Daoy (cell line): ENCODE results near the gene STK4. TPM values are rescaled to one million over a fixed set of nuclear protein-coding genes. Genes with fewer than 3 reads are reported as not detected.

Experiments used
- DNase-seq: peaks from one replicate; pipeline ENCODE4 v3.0.0-alpha.2; 2015; ENCODE audit warnings: low read depth
- total RNA-seq: library from RNA; depleted of rRNA; stranded (reverse); fragments of >200 nt; shearing (Covaris generic); gene quantifications from 2 replicates; pipeline ENCODE4 v1.2.3, GENCODE V29; 2014

STK4 gene
- total RNA-seq, 1 experiment from 2014 or later = 25.0 TPM

DNA sequence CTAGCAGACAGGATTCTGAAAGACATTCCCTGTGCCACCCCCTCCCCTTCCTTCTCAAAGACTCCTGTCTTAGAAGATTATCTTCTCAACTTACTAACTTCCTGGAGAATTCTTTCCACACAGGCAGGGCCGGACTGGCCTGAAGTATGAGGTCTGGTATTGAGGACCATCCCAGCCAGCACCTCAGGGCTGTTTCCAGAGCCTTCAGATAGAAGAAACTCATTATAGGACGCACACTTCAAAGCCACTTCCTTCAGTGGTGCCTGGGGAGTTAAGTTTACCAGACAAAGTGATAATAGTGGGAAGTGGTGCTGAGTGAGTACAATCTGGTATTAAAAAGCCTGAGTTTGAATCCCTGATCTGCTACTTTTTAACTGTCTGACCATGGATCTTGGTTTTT is 119.0 kb downstream of the STK4 start:
- DNase-seq = no peak

DNA sequence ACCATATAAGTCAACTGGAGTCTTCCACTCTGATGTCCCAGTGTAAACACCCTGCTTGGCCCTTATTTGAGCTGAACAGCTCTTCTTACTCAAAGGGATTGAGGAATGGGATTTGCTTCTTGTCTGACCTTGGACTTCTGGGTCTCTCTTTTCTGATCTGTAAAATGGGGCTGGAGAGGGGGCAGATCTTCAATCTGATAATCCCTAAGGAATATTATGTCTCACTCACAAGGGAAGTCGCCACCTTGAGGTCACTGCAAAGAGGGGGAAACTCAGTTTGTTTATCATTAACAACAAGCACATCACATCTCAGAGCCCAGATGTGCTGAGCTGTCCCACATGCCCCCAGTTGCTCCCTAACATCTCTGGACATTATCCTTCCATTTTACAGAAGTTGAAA is 119.6 kb downstream of the STK4 start:
- no peak for DNase-seq

DNA sequence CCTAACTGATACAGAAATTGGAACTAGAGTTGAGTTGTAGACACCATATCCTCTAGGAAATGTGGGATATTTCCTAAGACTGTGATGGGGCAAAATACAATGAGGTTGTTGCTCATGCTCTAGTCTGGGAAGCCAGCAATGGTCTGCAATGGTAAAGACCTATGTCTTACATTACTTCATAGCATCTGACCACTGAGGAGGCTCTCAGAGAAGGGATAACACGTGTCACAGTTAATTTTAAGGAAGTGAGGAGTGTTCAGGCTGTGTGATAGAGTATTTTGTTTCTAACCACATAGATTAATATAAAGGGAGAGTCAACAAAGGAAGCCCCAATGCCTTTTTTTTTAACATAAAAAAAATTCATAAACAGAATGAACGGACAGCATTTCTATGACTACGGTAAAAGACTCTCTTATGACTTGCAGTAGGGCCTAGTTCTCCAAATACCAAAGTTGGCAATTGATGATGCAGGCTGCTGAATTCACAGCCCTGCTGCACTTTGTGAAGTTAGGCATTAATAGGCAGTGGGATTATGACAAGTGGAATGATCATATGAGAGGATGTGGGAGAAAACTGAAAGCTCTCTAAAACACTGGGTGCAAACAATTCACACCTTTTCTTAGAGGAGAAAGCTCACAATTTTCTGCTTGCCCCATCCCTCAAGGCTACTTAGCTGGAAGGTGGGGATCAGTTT is 120.9 kb downstream of the STK4 start:
- no peak for DNase-seq

- DNase-seq = no peak
Observed at GRCh38 chr20:45087814-45088213, 121.5 kb downstream of the STK4 start.

DNA sequence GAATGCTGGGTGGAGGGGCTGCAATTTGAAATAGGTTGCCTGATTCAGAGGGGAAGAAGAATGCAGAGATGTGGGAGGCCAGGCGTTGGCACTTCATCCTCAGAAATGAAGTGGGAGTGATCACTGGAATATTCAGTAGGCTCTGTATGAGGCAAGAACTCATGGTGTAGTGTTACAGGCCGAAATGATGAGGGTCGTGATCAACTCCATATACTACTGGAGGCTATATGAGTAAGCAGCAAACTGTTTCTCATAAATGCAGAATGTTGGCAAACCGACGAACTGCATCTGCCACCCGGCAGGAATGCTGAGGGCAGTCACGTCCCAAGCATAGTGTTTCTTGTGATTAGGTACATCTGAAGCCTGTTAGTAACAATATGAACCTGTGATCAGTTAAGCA is 121.9 kb downstream of the STK4 start:
- peak; percentile 58 for DNase-seq

GRCh38 chr20:45090481-45090880 is 124.2 kb downstream of the STK4 start:
- DNase-seq = no peak

DNA sequence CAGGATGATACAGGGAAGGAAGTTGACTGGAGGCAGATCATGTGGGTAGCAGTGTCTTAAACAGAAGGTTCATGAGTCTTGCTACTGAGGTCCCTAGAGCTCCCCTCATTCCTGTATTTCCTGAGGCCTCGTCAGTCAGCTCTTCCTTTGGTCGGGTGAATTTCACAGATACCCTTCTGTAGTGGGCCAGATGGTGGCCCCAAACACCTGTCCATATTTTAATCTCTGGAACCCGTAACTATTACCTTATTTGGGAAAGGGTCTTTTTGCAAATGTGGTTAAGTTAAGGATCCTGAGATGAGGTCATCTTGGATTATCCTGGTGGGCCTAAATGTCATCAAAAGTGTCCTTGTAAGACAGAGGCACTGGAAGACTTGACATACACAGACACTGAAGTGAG is 125.1 kb downstream of the STK4 start:
- DNase-seq = no peak

DNA sequence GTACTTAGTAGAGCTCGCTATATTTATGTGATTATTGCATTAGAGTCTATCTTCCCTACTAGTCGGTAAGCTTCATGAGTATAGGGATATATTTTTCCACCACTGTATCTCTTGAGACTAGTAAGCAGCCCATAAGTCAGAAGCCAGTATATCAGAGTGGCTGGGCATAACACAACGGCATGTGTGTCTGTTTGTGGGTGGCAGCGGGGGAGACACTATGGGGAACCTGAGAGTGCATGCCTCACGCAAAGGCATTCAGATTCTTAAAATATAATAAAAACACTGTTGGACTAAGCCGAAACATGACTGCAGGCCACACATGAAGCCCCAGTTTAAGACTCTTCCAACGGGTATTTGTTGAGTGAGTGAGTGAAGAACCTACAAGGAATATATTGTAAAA is 126.6 kb downstream of the STK4 start:
- no peak for DNase-seq

- DNase-seq = no peak
Observed at GRCh38 chr20:45094201-45094600, 127.9 kb downstream of the STK4 start.

GRCh38 chr20:45094864-45095574 is 128.7 kb downstream of the STK4 start:
- DNase-seq = no peak

DNA sequence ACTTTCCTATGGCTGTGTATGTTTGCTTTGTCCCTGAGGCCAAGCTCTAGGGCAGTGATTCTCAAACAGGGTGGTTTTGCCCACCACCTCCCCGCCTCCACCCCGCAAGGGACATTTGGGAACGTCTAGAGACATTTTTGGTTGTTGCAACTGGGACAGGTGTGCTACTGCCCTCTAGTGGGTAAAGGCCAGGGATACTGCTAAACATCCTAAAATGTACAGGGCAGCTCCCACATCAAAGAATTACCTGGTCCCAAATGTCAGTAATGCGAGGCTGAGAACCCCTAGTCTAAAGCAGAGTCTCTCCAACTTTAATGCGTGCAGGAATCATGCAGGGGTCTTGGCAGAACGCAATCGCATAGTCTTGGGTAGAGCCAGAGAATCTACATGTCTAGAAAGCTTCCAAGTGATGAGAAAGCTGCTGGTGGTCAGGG is 129.5 kb downstream of the STK4 start:
- DNase-seq = peak; percentile 43

DNA sequence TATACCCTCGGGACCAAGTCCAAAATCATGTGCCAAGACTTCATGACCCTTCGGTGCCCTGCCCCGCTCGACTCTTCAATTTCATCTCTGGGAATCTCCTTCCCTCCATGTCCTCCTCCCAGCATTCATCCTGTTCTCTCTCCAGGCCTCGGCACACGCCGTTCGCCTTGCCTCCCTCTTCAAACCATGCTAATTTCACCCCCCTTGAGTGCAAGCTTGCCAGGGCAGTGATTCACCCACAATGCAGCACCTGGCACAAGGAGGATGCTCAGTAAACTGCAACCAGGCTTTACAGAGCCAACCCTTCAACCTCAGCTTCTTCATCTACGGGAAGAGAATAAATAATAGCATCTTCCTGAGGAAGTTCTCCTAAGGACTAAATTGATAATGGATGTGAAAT is 130.5 kb downstream of the STK4 start:
- no peak for DNase-seq

DNA sequence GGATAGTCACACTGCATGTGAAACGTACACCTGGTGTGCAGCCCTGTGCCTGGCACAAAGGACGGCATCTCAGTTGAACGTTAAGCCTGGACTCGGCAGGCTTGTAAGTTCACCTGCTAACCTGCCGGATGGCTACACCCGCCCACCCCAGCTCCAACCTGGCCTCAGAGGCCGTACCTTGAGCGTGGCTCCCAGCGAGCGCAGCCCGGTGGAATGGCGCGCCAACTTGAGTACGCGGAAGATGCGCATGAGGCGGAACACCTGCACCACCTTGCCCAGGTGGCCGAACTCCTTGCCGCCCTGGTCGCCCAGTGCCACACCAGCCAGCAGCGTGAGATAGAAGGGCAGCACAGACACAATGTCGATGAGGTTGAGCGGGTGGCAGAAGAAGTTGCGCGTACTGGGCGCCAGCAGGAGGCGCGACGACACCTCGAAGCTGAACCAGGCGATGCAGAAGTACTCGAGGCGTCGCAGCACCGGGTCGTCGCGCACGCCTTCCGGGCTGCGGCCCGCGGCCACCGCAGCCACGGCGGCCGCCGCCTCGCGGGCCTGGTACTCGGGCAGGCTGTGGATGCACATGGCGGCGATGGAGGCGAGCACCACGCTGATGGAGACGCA is 131.3 kb downstream of the STK4 start:
- DNase-seq = no peak

DNA sequence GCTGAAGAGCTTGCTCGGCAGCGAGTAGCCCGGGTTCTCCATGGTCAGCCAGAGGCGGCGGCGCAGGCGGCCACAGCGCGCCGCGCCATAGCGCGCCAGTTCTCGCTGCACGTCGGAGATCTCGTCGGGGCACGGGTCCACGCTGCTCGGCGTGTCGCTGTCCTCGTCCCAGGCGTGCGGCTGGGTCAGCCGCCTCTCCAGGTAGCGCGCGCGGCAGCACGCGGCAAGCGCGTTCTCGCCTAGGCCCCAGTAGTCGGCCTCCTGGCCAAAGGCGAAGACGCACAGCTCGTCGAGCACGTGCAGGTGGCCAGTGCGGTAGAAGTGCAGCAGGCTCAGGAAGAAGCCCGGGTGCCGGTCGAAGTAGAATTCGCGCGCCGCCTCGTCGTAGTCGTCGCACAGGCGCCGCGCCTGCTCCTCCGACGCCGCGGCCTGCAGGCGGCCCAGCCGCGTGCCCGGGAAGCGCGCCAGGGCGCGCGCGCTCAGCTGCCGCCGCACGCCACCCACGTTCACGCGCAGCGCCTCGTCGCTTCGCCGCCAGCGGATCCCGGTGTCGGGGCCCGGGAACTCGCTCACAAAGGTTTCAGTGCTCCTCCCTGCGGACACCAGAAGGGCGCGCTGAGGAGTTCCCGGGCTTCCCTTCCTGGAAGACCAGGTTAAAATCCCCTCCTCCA is 131.9 kb downstream of the STK4 start:
- no peak for DNase-seq

GRCh38 chr20:45100563-45101245 is 134.4 kb downstream of the STK4 start, which contains the start of gene KCNS1:
Gene KCNS1, minus strand, starts transcription at chr20:45101127. Its CDS starts 1,891 bp downstream, at chr20:45099236.
- DNase-seq = no peak

DNA sequence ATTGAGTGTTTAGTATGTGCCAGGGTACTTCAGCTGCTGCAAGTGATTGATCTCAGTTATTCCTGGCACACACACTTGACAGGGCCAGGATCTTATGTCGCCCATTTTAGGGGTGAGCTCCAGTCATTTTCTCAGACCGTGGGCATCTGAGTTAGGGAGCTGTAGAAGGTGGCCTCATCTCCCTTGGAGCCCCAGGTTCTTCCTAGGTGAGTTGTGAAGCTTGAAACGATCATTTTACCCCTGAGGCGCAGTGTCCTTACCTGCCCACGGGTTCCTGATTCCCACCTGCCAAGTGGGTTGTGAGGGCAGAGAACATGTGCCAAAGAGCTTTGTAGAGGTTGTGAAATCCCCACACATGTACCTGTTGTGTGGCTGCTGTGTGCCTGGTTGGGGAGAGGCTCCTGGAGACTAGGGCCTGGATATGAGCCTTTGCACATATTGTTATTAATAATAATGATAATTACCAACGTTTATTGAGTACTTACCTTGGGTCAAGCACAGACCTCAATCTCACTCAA is 135.1 kb downstream of the STK4 start:
- DNase-seq = no peak

- no peak for DNase-seq
Observed at GRCh38 chr20:45103072-45103471, 136.8 kb downstream of the STK4 start.

DNA sequence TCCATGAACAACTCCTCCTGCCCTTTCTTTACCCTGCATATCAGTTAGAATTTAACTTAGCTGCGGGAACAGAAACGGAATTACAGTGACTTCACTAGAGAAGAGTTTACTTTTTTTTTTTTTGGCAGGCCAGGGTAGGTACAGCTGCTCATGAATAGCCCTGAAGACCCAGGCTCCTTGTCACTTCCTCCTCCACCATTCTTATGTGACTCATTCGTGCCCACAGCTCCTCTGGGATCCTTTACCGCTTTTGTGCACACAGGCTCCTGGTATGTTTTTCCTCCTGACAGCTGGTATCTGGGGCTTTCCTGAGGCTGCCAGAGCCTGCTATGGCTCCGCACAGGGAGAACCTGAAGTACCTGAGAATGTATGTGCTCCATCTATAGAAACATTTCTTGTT is 138.5 kb downstream of the STK4 start:
- peak; percentile 92 for DNase-seq

- no peak for DNase-seq
Observed at GRCh38 chr20:45105317-45105716, 139.0 kb downstream of the STK4 start.

GRCh38 chr20:45109634-45110033 is 143.3 kb downstream of the STK4 start:
- DNase-seq = no peak

- DNase-seq = no peak
Observed at GRCh38 chr20:45110301-45110700, 144.0 kb downstream of the STK4 start.

GRCh38 chr20:45111285-45111684 is 145.0 kb downstream of the STK4 start:
- no peak for DNase-seq
